ENCODE data around the gene RYR2. TPM values are rescaled to one million over a fixed set of nuclear protein-coding genes. Genes with fewer than 3 reads are reported as not detected.

Gene RYR2
- total and polyA plus RNA-seq, 7 donors = under 0.01 to 22.4 (median 6.1) TPM

- Histone ChIP-seq H3K4me3 (no peak overlapping the region), H3K27ac (peak overlapping the region in 1 of 4 donors; percentile 45), H3K9me3 (no peaks in the 10 kb centered on the region), H3K36me3 (no peaks in the 10 kb centered on the region), H3K4me1 (peaks cover 0 to 26% (median 18%) of the 10 kb centered on the region in 4 donors), H3K27me3 (no peaks in the 10 kb centered on the region)
- TF ChIP-seq POLR2AphosphoS5 (IDR thresholded peaks at IDR 0.05) (no peak), EP300 (IDR thresholded peaks at IDR 0.05) (no peak), POLR2A (IDR thresholded peaks at IDR 0.05) (no peak), CTCF (IDR thresholded peaks at IDR 0.05) (no peak)
- no peak for DNase-seq
- intact Hi-C loops (cut with DNase I) = no loop called here
- 58 to 73% methylated on average over 6 of the region's 6 CpGs for WGBS, 2 donors
These were observed 197.3 kb downstream of the RYR2 start for GRCh38 chr1:237239248-237239647.

GRCh38 chr1:237241038-237241437 is 199.1 kb downstream of the RYR2 start:
- no peak overlapping the region for H3K4me3 ChIP-seq
- H3K4me1 ChIP-seq = peaks cover 0 to 27% (median 12%) of the 10 kb centered on the region in 4 donors
- H3K9me3 ChIP-seq = no peaks in the 10 kb centered on the region
- no peak overlapping the region for H3K27ac ChIP-seq
- WGBS, 2 donors = 88 to 91% methylated on average over 3 of the region's 3 CpGs
- DNase-seq = no peak
- no peaks in the 10 kb centered on the region for H3K27me3 ChIP-seq
- TF ChIP-seq CTCF (IDR thresholded peaks at IDR 0.05) (no peak), POLR2AphosphoS5 (IDR thresholded peaks at IDR 0.05) (no peak), POLR2A (IDR thresholded peaks at IDR 0.05) (no peak), EP300 (IDR thresholded peaks at IDR 0.05) (no peak)
- H3K36me3 ChIP-seq = no peaks in the 10 kb centered on the region
- intact Hi-C loops (cut with DNase I) = no loop called here

GRCh38 chr1:237244778-237245177 is 202.8 kb downstream of the RYR2 start:
- TF ChIP-seq POLR2AphosphoS5 (IDR thresholded peaks at IDR 0.05) (no peak), CTCF (IDR thresholded peaks at IDR 0.05) (no peak), EP300 (IDR thresholded peaks at IDR 0.05) (no peak), POLR2A (IDR thresholded peaks at IDR 0.05) (no peak)
- DNase-seq = no peak
- intact Hi-C loops (cut with DNase I) = no loop called here
- Histone ChIP-seq H3K27me3 (no peaks in the 10 kb centered on the region), H3K36me3 (no peaks in the 10 kb centered on the region), H3K4me1 (peaks cover 0 to 21% (median 7%) of the 10 kb centered on the region in 4 donors), H3K4me3 (peak overlapping the region in 1 of 4 donors; percentile 5), H3K9me3 (no peaks in the 10 kb centered on the region), H3K27ac (peak overlapping the region in 2 of 4 donors; percentile 28 to 54)
- 73 to 84% methylated on average over 4 of the region's 4 CpGs for WGBS, 2 donors

- Histone ChIP-seq H3K27ac (no peak overlapping the region), H3K9me3 (no peaks in the 10 kb centered on the region), H3K36me3 (no peaks in the 10 kb centered on the region), H3K4me1 (peaks cover 0 to 11% (median 2%) of the 10 kb centered on the region in 4 donors), H3K27me3 (no peaks in the 10 kb centered on the region), H3K4me3 (no peak overlapping the region)
- intact Hi-C loops (cut with DNase I) = no loop called here
- DNase-seq = no peak
- TF ChIP-seq POLR2AphosphoS5 (IDR thresholded peaks at IDR 0.05) (no peak), EP300 (IDR thresholded peaks at IDR 0.05) (no peak), CTCF (IDR thresholded peaks at IDR 0.05) (no peak), POLR2A (IDR thresholded peaks at IDR 0.05) (no peak)
- WGBS, 2 donors = 48 to 91% methylated on average over 1 of the region's 1 CpG
These were observed 205.5 kb downstream of the RYR2 start for GRCh38 chr1:237247442-237247841.

GRCh38 chr1:237249120-237249519 is 207.1 kb downstream of the RYR2 start:
- Histone ChIP-seq H3K27ac (no peak overlapping the region), H3K27me3 (no peaks in the 10 kb centered on the region), H3K36me3 (no peaks in the 10 kb centered on the region), H3K4me3 (no peak overlapping the region), H3K4me1 (peaks cover 0 to 11% (median 2%) of the 10 kb centered on the region in 4 donors), H3K9me3 (no peaks in the 10 kb centered on the region)
- 61 to 70% methylated on average over 1 of the region's 1 CpG for WGBS, 2 donors
- intact Hi-C loops (cut with DNase I) = no loop called here
- DNase-seq = no peak
- no peak for TF ChIP-seq POLR2A (IDR thresholded peaks at IDR 0.05)
